ENCODE results near the gene ADIG. TPM values are rescaled to one million over a fixed set of nuclear protein-coding genes. Genes with fewer than 3 reads are reported as not detected.

The ADIG gene
- total and polyA plus RNA-seq, 2 of the 8 experiments (the other 6 are each of a cell fraction or from before 2014, with no cell fraction given): not detected

DNA sequence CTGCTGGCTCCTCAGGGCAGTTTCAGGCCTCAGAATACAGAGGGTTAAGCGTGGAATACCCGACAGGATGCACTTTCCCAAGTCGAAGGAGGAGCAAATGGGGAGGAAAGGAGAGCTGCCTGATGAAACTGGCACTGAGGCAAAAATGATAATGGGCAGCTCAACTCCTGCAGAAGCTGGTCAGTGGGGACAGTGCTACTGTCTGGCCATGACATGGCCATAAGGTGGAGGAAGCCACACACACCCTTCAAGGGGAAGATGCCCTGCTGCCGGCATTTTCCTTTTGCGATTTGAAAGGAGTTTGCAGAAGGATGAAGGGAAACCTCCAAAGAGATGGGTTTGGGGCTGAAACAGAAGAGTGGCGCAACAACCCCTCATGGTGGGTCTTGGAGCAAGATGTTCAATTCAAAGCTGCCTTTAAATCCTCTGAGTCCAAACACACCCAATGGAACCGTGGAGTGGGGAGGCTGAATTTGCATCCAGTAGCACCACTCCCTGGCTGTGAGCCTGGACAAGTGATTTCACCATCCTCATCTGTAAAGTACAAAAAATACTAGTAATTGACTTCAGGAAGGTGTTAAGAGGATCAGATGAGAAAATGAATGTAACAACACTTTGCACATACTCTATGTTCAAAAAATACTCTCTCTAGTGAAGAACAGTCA lies 3.2 kb downstream of the ADIG start (continued):
- TF ChIP-seq, protein P1, sequence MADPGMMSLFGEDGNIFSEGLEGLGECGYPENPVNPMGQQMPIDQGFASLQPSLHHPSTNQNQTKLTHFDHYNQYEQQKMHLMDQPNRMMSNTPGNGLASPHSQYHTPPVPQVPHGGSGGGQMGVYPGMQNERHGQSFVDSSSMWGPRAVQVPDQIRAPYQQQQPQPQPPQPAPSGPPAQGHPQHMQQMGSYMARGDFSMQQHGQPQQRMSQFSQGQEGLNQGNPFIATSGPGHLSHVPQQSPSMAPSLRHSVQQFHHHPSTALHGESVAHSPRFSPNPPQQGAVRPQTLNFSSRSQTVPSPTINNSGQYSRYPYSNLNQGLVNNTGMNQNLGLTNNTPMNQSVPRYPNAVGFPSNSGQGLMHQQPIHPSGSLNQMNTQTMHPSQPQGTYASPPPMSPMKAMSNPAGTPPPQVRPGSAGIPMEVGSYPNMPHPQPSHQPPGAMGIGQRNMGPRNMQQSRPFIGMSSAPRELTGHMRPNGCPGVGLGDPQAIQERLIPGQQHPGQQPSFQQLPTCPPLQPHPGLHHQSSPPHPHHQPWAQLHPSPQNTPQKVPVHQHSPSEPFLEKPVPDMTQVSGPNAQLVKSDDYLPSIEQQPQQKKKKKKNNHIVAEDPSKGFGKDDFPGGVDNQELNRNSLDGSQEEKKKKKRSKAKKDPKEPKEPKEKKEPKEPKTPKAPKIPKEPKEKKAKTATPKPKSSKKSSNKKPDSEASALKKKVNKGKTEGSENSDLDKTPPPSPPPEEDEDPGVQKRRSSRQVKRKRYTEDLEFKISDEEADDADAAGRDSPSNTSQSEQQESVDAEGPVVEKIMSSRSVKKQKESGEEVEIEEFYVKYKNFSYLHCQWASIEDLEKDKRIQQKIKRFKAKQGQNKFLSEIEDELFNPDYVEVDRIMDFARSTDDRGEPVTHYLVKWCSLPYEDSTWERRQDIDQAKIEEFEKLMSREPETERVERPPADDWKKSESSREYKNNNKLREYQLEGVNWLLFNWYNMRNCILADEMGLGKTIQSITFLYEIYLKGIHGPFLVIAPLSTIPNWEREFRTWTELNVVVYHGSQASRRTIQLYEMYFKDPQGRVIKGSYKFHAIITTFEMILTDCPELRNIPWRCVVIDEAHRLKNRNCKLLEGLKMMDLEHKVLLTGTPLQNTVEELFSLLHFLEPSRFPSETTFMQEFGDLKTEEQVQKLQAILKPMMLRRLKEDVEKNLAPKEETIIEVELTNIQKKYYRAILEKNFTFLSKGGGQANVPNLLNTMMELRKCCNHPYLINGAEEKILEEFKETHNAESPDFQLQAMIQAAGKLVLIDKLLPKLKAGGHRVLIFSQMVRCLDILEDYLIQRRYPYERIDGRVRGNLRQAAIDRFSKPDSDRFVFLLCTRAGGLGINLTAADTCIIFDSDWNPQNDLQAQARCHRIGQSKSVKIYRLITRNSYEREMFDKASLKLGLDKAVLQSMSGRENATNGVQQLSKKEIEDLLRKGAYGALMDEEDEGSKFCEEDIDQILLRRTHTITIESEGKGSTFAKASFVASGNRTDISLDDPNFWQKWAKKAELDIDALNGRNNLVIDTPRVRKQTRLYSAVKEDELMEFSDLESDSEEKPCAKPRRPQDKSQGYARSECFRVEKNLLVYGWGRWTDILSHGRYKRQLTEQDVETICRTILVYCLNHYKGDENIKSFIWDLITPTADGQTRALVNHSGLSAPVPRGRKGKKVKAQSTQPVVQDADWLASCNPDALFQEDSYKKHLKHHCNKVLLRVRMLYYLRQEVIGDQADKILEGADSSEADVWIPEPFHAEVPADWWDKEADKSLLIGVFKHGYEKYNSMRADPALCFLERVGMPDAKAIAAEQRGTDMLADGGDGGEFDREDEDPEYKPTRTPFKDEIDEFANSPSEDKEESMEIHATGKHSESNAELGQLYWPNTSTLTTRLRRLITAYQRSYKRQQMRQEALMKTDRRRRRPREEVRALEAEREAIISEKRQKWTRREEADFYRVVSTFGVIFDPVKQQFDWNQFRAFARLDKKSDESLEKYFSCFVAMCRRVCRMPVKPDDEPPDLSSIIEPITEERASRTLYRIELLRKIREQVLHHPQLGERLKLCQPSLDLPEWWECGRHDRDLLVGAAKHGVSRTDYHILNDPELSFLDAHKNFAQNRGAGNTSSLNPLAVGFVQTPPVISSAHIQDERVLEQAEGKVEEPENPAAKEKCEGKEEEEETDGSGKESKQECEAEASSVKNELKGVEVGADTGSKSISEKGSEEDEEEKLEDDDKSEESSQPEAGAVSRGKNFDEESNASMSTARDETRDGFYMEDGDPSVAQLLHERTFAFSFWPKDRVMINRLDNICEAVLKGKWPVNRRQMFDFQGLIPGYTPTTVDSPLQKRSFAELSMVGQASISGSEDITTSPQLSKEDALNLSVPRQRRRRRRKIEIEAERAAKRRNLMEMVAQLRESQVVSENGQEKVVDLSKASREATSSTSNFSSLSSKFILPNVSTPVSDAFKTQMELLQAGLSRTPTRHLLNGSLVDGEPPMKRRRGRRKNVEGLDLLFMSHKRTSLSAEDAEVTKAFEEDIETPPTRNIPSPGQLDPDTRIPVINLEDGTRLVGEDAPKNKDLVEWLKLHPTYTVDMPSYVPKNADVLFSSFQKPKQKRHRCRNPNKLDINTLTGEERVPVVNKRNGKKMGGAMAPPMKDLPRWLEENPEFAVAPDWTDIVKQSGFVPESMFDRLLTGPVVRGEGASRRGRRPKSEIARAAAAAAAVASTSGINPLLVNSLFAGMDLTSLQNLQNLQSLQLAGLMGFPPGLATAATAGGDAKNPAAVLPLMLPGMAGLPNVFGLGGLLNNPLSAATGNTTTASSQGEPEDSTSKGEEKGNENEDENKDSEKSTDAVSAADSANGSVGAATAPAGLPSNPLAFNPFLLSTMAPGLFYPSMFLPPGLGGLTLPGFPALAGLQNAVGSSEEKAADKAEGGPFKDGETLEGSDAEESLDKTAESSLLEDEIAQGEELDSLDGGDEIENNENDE (IDR thresholded peaks at IDR 0.05; ENCODE audit: insufficient replicate concordance, low read length): no peak
- no peak for TF ChIP-seq BRCA1 (IDR thresholded peaks at IDR 0.05; ENCODE audit: low read depth, low read length)
- no peak for TF ChIP-seq GABPA (IDR thresholded peaks at IDR 0.05; ENCODE audit: borderline replicate concordance, insufficient read depth, low read length)
- TF ChIP-seq, protein P2, sequence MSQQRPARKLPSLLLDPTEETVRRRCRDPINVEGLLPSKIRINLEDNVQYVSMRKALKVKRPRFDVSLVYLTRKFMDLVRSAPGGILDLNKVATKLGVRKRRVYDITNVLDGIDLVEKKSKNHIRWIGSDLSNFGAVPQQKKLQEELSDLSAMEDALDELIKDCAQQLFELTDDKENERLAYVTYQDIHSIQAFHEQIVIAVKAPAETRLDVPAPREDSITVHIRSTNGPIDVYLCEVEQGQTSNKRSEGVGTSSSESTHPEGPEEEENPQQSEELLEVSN (IDR thresholded peaks at IDR 0.05): no peak
- no peak for TF ChIP-seq RBBP5 (IDR thresholded peaks at IDR 0.05; ENCODE audit: borderline replicate concordance, low read depth, low read length)
